ENCODE results near the gene SENP1.
A peak's percentile ranks its signal among the peaks of the same experiment; 100 is the strongest.
"Not testable (repeated sequence)": the region's sequence is repeated elsewhere in the genome, so short reads cannot be mapped to it uniquely, and the experiment has no call there.

Gene SENP1

DNA sequence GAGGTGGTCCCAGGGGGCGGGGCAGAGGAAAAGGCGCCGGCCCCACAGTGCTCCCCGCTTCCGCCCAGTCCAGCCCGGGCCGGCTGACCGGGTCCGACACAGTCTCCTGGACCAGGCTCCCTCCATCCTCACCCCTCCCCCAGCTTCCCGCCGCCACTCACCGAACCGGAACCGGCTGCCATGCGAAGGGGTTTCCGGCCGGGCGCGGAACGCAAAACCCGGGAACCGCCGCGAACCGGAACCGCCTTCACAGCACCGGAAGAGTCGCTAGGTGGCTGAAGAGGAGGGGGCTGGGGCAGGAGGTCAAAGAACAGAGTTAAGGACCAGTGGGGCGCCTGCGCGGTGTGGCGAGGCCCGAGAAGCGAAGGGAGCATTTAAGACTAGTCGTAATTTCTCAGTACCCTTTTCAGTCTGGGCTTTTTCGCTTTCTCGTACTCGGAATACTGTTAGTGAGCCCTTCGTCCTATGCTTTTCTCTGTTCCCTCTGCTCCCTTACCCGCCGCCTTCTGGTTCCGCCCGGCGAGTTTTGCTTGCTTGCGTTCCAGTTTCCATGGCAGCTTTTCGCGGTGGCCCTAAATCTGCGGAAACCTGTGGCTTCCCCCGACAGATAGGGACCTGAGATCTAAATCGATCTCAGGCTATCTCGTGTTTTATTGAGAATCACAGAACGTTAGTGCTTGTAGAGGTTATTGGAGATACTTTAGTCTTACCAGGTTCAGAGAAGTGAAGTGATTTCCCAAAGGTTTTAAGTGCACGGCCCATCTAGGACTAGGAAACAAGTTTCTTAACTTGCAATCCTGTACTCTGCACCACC is at the start of gene SENP1:
SENP1 (minus strand) TSS at position 213 of the 814 bp plus-strand sequence. CDS start 4,607 bp downstream, outside the sequence.
- DNase-seq (ENCODE audit: low spot score), result peak; percentile 85

DNA sequence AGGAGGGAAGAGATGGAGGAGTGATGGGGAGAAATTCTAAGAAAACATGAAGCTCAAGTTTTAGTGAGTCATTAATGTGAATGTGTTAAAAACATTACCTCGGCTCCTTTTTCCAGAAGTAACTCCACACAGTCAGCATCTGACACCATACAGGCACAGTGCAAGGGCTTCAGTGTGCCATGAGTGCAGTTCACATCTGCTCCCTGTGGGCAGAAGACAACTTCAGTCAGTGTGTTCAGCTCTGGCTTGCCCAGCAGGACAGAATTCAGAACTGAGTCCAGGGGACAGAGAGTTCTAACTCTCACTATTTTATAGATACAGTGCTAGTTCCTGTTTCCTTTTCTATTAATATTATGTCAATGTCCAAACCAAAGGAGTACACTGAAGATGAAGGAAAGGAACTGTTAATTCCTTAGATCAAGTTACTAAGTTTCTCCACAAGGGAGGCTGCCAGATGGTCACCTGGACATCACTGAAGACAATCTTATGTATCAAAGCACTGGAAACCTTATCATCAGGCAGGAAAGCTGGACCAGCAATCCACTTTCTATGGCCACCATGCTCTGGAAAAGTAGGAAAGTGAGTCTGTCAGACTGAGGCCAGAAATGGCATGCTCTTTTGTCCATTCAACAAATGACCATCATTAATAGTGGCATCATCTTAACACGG is 45.4 kb upstream of the SENP1 start:
- no peak for DNase-seq (ENCODE audit: low spot score)

DNA sequence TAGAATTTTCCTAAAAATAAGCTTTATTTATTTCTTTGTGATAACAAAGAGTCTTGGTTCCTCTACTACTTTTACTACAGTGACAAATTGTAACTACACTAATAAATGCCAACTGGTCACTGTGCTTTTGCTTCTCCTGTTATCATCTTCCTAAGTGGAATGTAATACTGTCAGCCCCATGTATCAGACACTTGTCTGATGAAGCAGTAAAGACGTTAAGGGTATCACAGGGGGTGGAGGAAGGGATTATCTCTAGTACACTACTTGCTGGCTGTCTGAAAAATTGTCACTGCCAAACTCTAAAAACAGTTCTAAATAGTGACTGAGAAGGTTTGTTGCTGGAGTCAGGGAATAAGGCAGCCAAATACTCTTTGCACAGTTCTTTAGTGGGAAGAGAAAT is 40.1 kb upstream of the SENP1 start:
- DNase-seq (ENCODE audit: low spot score), result no peak

DNA sequence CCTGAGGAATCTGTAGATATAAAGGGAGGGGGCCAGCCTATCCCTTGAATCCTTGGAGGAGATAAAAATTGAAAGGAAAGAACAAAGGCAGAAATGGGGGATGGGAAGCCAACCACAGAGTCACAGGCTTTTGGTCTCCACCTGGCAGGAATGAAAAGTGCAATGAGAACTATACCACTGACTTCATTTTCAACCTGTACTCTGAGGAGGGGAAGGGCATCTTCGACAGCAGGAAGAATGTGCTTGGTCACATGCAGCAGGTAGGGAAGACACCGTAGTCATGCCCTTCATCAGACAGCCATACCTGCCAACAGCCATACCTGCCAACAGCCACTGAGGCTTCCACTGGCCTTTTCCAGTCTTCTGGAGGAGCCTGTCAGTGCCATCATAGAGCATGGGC is 38.0 kb upstream of the SENP1 start:
- no peak for DNase-seq (ENCODE audit: low spot score)

DNA sequence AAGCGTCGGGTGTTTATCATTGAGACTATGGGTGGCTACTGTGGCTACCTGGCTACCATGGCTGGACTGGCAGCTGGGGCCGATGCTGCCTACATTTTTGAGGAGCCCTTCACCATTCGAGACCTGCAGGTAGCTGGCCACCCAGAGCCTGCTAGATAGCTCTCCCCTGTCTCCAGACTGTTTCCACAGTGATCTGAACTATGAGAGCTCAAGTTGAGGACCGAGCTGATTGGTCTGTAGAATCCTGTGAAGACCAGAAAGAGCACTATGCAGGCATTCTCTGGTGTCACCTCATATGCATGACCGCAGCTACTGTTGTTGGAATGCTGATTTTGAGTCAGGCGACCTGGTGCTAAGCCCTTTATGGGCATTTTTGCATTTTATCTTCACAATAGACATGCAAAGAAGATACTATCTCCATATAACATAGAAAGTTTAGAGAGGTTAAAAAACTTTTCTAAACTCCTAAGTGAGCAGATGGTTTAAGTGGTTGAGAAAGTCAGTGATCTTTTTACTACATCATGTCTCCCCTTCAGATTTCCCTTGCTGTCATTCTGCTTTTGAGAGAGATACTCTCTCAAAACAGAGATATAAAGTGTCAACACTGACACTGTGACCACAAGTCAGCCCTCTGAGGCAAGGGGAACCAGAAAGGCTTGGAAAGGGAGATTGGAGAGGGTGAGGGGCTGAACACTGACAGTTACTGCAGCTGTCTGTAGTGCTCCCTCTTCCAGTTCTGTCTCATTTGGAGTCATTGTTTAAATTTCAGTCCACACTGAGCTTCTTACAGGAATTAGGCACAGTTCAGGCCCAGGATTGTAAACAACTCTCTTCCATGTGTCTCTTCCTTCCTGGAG is 37.2 kb upstream of the SENP1 start:
- DNase-seq (ENCODE audit: low spot score), result no peak

DNA sequence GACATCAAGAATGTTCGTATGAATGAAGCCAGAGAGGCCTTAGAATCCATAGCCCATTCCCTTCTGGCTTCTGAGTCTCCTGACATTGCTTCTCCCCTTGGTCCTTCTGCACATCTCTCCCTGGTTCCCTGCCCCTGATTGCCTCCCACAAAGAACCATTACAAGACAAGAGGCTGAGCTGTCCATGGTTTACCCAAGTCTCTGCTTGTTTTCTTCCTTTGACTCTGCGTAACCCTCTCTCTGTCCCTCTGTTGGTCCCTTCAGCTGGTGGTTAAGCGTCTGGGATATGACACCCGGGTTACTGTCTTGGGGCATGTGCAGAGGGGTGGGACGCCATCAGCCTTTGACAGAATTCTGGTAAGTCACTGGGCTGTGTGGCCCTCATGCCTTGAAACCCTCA is 29.1 kb upstream of the SENP1 start:
- no peak for DNase-seq (ENCODE audit: low spot score)

DNA sequence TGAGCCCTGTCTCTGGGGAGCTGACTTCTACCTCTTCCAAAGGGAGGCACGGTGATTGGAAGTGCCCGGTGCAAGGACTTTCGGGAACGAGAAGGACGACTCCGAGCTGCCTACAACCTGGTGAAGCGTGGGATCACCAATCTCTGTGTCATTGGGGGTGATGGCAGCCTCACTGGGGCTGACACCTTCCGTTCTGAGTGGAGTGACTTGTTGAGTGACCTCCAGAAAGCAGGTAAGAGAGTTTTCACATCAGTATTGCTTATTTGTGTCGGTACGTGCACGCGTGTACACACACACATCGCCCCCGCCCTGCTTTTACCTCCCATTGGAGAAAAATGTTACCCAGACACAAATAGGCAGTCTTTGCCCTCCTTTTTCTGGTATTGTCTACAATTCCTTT is 26.9 kb upstream of the SENP1 start:
- DNase-seq (ENCODE audit: low spot score), result no peak

DNA sequence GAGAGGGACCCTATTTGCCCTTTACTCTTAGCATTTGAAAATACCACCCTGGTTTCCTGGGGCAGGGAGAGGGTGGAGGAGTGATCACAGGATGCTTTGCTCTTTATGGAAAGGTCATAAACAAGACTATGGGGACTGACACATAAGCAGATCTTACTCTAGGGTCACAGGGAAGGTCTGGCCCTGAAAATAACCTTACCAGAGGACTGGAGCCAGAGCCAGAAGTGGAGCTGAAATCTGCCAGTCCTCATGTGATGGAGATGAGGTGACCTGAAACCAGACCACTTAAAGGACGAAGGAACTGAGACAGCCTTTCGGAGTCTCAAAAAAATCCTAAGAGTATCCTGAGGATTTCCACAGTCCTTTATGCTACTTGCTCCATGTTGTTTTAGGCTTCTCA is 25.6 kb upstream of the SENP1 start:
- DNase-seq (ENCODE audit: low spot score), result no peak

DNA sequence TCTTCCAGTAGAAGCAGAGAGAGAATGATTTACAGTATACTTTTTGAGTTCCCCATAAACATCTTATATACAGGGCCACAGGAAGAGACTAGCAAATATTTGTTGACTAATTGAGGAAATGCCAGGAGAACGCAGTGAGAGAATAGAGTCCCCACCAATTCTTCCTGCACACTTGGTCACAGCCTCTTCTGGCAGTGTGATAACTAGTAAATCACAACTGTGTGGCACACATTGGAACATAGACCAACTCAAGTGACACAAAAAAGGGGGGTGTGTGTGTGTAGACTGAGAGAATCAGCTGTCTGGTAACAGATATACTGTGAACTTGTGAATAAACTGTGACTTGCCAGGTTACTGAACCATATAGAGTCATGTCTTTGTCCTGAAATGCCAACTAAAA is 23.5 kb upstream of the SENP1 start:
- DNase-seq (ENCODE audit: low spot score), result no peak

DNA sequence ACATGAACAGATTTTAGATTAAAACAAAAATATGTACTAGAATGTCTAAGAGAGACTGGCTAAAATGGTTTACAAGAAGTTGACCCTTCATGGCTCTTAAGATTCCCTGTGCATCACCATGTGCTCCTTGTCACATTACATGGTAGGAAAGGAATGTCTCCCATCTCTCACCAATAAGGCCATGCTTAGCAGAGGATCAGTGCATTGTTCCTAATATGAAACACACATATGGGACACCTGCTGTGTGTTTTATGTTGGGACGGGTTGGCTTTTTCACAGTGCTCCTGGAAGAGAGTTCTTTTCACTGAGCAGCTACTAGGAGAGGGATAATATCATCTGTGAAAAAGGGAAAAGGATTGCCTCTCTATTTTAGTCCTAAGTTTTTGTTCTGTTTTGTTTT is 22.9 kb upstream of the SENP1 start:
- no peak for DNase-seq (ENCODE audit: low spot score)

DNA sequence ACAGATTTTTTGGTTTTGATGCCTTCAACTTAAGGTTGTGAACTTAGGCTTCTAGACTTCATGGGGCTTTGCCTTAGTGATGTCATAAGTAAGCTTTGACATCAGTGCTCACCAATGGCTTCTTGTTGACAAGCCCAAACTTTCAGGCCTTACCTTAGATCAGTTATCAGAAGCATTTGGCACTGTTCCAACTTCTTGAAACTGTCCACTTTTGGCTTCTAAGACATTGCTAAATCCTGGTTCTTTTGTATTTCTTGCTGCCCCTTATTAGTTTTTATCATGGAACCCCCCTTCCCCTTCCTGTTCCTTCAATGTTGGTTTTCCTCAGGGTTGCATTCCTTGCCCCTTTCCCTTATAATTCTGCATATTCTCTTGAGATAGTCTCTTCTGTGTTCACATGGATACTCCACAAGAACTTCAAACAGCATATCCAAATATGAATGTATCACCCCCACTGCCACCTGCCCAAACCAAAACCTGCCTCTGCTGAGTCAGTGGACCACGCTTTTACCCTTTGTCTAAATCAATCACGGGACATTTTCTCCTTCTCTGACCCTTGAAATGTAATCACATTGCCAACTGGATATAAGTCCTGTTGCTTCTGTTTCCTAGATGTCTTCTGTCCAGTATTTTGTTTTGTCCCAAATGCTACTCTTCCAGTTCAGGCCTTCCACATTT is 21.2 kb upstream of the SENP1 start:
- no peak for DNase-seq (ENCODE audit: low spot score)

DNA sequence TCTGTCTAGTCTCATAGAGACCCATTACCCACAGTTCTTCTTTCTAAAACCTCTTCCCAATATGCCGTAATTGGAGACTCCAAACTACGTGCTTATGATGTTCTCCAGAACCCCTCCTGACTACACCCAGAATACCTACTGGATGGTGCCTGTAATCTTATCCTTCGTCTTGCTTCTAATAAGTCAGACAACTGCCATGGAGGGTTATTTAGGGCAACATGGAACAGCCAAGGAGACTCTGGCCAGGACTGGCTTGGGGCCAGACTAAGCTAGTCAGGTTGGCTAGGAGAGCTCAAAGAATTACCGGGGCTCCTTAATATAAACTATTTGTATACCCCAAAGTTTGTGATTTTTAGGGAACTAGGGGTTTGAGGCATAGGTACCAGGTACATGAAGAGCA is 20.1 kb upstream of the SENP1 start:
- DNase-seq (ENCODE audit: low spot score), result no peak

DNA sequence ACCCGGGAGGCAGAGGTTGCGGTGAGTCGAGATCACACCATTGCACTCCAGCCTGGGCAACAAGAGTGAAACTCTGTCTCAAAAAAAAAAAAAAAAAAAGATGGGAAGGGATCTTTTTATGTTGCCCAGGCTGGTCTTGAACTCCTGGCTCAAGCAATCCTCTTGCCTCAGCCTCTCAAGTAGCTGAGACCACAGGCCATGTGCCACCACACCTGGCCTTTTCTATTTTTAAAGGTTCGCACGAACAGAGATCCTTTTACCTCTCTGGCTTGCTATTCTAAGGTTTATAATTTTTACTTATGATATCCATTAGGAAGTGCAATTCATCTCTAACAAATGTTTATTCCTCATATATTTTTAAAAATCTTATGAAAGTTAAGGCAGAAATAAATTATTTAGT is 19.7 kb upstream of the SENP1 start:
- DNase-seq (ENCODE audit: low spot score), result not testable (repeated sequence)

DNA sequence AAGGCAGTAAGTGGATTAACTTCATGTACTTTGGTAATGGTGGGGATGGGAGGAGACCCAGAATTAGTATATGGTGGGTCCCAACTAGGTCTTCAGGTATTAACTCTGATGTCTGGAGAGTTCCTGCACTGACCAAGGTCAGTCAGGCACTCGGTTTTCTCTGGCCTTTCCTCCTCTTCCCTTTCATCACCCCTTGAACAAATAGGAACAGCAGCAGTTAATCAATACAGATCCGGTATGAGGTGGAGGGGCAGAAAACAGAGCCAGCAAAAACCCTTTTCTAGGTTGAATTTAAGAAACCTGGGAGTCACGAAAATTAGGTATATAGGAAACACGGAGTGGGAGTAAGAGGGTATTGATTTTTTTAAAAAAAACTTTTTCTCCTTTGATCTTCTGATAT is 17.3 kb upstream of the SENP1 start:
- DNase-seq (ENCODE audit: low spot score), result no peak

DNA sequence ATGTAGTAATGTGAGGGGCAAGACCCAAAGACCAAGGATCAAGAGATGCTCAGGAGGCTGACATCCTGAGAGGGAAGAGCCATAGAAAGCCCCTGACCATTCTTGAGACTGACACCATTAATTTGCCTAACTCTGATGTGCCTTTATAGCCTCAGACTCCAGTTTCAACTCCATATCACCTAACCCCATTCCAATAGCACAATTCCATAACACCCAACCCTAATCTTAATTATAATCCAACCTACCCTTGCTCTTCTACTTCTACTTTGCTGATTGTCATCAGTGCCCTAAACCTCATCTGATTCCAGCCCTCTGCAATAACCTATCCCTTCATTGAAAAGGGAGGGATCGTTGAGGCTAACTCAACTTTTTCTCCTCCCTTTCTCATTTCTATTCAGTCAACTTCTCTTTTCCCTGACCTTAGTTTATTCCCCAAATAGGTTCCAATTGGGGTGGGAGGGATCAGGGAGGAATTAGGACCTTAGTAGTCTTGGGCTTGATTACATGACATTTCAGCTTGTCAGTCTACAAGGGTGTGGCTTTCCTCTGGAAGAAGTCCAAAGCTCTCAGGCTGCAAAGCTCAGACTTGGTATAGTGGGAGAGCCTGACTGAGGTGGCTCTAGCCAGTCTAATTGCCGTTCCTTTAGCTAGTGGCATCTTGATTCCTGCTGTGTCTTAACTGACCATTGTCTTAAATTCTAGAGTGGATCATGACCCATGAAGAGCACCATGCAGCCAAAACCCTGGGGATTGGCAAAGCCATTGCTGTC is 16.4 kb upstream of the SENP1 start:
- no peak for DNase-seq (ENCODE audit: low spot score)

DNA sequence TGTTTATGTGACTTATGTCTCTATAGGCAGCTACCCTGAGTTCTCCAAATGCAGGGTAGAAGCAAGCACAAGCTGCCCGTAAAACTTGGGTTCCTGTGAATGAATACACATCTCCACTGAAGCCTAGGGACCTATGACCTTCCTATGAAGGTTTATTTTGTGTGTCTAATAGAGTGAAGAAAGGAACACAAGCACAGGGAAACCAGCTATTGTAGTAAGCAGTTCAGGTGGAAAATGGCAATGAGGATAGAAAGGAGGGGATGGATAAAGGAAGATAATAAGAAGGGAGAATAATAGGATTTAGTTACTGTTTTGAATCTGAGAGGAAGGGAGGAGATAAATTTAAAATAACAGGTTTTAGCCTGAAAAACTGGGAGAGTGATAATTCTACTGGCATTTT is 15.6 kb upstream of the SENP1 start:
- DNase-seq (ENCODE audit: low spot score), result no peak

DNA sequence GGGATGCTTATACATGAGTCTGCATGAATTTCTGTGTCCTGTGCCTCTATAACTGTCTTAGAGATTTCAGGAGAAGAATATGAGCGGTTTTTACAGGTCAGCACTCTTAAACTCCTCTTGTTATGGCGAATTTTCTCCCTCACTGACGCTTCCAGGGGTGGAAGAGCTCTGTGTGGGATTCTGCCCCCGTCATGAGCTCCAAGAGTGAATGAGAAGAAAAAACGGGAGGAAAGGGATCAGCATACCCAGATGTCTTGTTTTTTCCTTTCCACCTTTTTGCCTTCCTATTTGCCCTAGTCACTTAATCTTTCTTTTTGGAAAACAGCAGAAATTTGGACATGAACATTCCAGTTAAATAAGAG is 13.9 kb upstream of the SENP1 start:
- DNase-seq (ENCODE audit: low spot score), result no peak

DNA sequence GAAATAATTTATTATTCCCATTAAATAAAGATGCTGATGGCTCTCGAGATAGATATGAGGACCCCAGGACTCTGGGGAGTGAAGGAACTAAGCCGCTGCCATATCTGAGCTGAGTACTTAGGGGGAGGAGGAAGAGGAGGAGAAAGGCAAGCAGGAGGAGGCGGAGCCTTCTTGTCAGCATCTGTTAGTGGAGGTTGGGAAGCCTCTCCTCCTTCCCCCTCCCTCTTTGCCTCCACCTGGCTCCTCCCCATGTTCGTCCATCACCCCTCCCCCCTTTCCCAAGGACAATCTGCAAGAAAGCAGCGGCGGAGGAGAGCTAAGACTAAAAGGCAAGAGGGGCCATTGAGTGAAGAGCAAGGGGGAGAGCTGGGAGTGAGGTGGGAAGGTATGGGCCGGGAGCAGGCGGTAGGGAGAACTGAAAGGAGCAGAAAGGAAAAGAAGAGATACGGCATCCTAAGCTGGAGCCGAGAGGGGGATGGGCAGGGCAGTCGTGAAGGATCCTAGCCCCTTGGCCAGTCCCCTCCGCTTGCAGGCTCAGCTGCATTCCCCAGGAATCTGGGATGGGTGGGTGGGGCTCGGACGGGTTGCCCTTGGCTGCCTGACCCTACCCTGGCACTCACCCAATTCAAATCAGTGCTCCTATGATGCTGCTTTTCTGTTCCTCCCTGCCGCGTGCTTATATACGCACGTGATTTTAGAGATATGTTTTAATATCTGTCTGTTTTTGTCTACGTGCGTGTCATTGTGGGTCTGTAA is 13.4 kb upstream of the SENP1 start, which contains the start of gene PFKM:
PFKM (plus strand) TSS at position 287 of the 756 bp plus-strand sequence. CDS start 3,411 bp downstream, outside the sequence.
- peak; percentile 83 for DNase-seq (ENCODE audit: low spot score)

DNA sequence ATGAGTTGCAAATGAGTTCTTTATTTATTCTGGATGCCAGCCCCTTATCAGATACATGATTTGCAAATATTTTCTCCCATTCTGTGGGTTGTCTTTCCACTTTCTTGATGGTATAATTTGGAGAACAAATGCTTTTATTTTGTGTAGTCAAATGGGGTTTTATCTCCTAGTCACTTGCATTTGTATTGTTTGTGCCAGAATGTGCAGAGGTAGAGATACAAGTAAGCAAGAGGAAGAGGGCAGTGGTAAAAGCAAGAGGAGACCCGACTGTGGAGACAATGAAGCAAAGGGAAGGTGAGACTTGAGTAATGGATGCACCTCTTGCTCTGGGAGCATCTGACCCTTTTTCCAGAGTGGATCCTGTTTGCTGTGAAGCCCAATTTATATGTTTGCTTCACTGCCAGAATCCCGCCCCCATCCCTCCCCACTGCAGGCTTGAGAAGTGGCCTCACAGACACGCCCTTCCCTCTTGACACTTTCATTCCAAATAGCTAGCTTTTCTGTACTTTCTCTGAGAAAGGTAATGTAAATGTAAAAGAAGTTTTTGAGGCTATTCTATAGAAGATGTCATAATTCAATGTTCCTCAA is 12.5 kb upstream of the SENP1 start:
- DNase-seq (ENCODE audit: low spot score), result no peak

DNA sequence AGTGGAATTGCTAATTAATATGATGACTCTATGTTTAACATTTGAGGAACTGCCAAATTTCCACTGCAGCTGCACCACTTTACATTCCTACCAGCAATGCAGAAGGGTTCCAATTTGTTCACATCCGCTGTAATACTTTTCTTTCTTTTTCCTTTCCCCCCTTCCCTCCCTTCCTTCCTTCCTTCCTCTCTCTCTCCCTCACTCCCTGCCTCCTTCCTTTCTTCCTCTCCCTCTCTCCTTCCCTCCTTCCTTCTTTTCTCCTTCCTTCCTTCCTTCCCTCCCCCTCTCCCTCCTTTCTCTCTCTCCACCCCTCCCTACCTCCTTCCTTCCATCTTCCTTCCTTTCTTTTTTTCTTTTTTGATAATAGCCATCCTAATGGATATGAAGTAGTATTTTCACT is 10.1 kb upstream of the SENP1 start:
- DNase-seq (ENCODE audit: low spot score), result no peak

All from hepatic stellate cell (primary cell).